GM13976 (cell line): ENCODE results near the gene SMAD2.

ENCODE experiments used
- DNase-seq: peaks from one replicate; pipeline ENCODE4 v3.0.0; 2012; ENCODE audit warnings: low spot score
- CTCF ChIP-seq: IDR thresholded peaks from 2 replicates; pipeline ENCODE4 v1.5.1; 2012; ENCODE audit warnings: borderline replicate concordance, mild to moderate bottlenecking; ENCODE audit not compliant: insufficient read depth; ENCODE audit errors: extremely low read depth, missing control alignments, control extremely low read depth
- in situ Hi-C: fragments of 300-500 bp; cut with MboI; formaldehyde crosslinking; loops from one replicate; pipeline ENCODE4 v1.12.0; 2022; ENCODE audit warnings: low sequenced_read_pairs, mixed read lengths, inconsistent platforms; ENCODE audit not compliant: unreplicated experiment

The SMAD2 gene

GRCh38 chr18:47901624-47902362, 28.7 kb downstream of the SMAD2 start:
- in situ Hi-C loops = no loop called here
- DNase-seq = peak; percentile 21
- no peak for TF ChIP-seq CTCF

GRCh38 chr18:47899107-47899840, 31.2 kb downstream of the SMAD2 start:
- no peak for DNase-seq
- TF ChIP-seq CTCF = no peak
- in situ Hi-C loops = no loop called here

DNA sequence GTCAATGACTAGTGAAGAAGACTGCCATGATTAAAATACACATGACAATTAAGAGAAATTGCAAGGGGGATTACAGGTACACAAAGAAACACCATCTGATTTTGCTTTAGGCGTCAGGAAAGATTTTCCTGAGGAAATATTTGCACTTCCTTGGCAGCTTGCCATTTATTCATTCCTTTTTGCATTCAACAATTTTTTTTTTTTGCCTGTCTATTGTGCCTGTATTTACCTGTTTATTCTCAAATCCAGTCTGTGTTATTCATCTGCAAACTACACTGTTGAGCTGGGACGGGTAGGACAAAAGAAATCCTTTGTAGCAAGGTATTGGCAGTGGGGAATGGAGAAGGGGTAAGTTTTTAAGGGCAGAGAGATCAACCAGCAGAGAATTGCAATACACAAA, 31.8 kb downstream of the SMAD2 start:
- in situ Hi-C loops = no loop called here
- TF ChIP-seq CTCF = no peak
- no peak for DNase-seq

DNA sequence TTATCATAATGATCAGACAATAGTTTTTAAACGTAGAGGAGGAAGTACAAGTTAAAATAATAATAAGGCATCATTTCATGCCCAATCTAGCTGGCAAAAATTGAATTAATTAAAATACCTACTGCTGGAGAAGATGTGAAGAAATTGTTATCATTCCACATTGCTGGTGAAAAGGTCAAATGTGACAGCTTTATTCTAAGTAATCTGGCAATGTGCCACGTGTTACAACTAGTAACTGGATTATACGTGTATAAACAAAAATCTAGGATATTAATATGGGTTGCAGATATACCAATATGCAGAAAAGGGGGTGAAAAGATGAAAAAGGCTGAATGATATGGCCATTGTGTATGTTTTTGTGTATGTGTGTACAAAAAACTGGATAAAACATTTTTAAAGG, 32.4 kb downstream of the SMAD2 start:
- in situ Hi-C loops = no loop called here
- no peak for DNase-seq

GRCh38 chr18:47895565-47896250, 34.8 kb downstream of the SMAD2 start:
- no peak for DNase-seq
- no peak for TF ChIP-seq CTCF
- in situ Hi-C loops = no loop called here

More for the DNA sequence above, 32.4 kb downstream of the SMAD2 start:
- TF ChIP-seq CTCF = no peak

GRCh38 chr18:47893939-47894699, 36.3 kb downstream of the SMAD2 start:
- in situ Hi-C loops = no loop called here
- no peak for DNase-seq

More at GRCh38 chr18:47893939-47894699, 36.3 kb downstream of the SMAD2 start:
- no peak for TF ChIP-seq CTCF
